SW480 (cell line): Measurements from ENCODE around the gene KIF1B.
"Not testable (repeated sequence)": the region's sequence is repeated elsewhere in the genome, so short reads cannot be mapped to it uniquely, and the experiment has no call there.

Experiments used
- DNase-seq: peaks from one replicate; pipeline ENCODE4 v3.0.0-alpha.2; 2016; ENCODE audit warnings: low spot score

Gene KIF1B

DNA sequence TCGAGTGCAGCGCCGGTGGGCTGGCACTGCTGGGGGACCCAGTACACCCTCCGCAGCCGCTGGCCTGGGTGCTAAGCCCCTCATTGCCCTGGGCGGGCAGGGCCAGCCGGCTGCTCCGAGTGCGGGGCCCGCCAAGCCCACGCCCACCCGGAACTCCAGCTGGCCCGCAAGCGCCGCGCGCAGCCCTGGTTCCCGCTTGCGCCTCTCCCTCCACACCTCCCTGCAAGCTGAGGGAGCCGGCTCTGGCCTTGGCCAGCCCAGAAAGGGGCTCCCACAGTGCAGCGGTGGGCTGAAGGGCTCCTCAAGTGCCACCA is 216.1 kb downstream of the KIF1B start:
- not testable (repeated sequence) for DNase-seq

DNA sequence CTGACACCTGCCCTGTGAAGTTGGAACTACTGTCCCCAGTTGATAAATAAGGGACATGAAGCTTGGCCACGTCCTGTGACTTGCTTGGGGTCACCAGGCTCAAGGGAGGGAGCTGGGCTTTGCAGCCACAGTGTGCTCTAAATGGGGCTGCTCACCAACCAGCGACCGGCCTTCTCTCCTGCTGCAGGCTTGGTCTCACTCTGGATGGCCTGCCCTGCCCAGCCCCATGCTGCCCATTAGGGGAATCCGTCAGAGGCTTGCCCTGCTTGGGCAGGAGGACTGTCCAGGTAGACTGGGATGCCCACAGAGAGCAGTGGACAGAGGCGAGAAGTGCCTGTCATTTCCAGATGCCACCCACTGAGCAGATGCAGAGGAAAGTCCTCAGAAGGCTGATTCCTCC is 218.6 kb downstream of the KIF1B start:
- no peak for DNase-seq

DNA sequence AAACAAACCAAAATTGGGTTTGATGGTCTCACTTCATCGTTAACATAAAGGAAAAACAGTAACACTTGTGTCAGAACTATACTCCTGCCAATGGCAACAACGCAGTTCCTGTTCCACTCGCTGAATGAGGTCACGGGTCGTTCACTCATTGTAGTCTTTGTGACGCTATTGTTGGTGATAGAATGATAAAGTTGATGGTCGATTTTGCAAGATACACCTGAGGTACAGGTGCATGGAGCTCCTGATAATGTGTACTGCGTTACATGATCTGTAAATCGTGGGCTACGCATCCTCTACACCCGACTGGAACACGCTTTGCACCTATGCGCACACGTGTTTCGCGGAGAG is 219.5 kb downstream of the KIF1B start:
- DNase-seq: no peak

DNA sequence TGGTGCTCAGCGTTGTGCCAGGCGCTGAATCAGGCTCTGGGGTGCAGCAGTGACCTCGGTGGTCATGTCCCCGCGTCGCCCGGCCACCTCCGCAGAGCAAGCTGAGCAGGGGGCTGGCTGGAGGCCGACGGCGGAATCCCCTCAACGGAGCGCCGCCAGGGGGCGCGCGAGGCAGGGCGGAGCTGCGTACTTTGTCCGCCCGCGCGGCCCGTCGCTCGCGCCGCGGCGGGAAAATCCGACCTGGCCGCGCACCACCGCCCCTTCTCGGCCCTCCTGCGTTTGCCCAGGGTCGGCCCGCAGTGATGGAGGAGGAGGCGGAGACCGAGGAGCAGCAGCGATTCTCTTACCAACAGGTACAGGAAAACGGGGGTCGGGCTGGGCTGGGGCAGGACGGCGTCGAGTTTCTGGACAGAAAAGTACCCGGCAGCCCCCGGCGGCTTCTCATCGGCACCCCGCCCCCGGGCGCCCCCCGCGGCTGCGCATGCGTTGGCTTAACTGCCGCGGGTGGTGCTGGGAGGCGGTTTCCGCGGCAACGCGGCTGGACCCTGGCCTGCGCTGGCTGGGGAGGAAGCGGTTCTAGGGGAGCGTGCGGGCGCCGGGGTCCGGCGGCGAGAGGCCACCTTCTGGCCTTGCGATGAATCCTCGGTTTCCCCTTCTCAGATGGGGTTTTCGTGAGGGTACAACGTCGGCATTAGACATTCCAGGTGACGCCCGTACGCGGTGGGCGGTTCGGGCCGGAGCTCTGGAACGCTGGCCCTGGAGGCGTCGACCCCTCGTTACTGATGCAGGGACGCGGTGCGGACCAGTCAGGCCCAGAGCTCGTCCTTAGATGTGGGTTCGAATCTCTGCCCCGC is 220.1 kb downstream of the KIF1B start, which contains the start of gene CENPS:
TSS of gene CENPS (plus strand) at position 218 of the 854 bp plus-strand sequence. CDS start at position 303, 85 bp downstream.
- peak; percentile 84 for DNase-seq
